SK-N-SH treated with all-trans-retinoic acid at 6 μM for 48 hours (cell line): ENCODE measurements around the gene PMM2.

Experiments
- ATAC-seq: fragments of 200-7000 bp; cut with Tn5 transposase; 3 replicates; pipeline ENCODE4 v1.9.1; 2020; ENCODE audit warnings: mild to moderate bottlenecking, moderate library complexity
- ARNTL ChIP-seq: fragments of 450-650 bp; formaldehyde crosslinking; IDR thresholded peaks from 2 replicates; pipeline ENCODE4 v1.5.0; 2020; ENCODE audit warnings: low read depth, mild to moderate bottlenecking, moderate library complexity, borderline replicate concordance
- BACH2 ChIP-seq: fragments of 250-450 bp; sonication (Bioruptor Pico); IDR thresholded peaks from 2 replicates; pipeline ENCODE4 v1.9.0; 2021; ENCODE audit warnings: mild to moderate bottlenecking, borderline replicate concordance
- CREB5 ChIP-seq: fragments of 250-450 bp; sonication (Bioruptor Pico); IDR thresholded peaks from 2 replicates; pipeline ENCODE4 v1.5.1; 2020; ENCODE audit warnings: low read depth, mild to moderate bottlenecking, moderate library complexity
- CSDC2 ChIP-seq: fragments of 250-450 bp; sonication (Bioruptor Pico); IDR thresholded peaks from 2 replicates; pipeline ENCODE4 v1.5.0; 2020; ENCODE audit warnings: mild to moderate bottlenecking, moderate library complexity
- CSRNP3 ChIP-seq: fragments of 250-450 bp; sonication (Bioruptor Pico); IDR thresholded peaks from 2 replicates; pipeline ENCODE4 v1.5.1; 2021; ENCODE audit warnings: mild to moderate bottlenecking, moderate library complexity
- ESRRG ChIP-seq: fragments of 250-450 bp; sonication (Bioruptor Pico); IDR thresholded peaks from 2 replicates; pipeline ENCODE4 v1.6.1; 2021; ENCODE audit warnings: mild to moderate bottlenecking
- GLIS3 ChIP-seq: fragments of 250-450 bp; sonication (Bioruptor Pico); IDR thresholded peaks from 2 replicates; pipeline ENCODE4 v1.5.0; 2020; ENCODE audit warnings: mild to moderate bottlenecking, moderate library complexity
- PATZ1 ChIP-seq: fragments of 250-450 bp; sonication (Bioruptor Pico); IDR thresholded peaks from 2 replicates; pipeline ENCODE4 v1.8.0; 2020; ENCODE audit warnings: mild to moderate bottlenecking, moderate library complexity, borderline replicate concordance
- POU6F1 ChIP-seq: fragments of 250-450 bp; sonication (Bioruptor Pico); IDR thresholded peaks from 2 replicates; pipeline ENCODE4 v1.8.0; 2021; ENCODE audit warnings: low read depth, mild to moderate bottlenecking, moderate library complexity, borderline replicate concordance
- PPARA ChIP-seq: fragments of 250-450 bp; sonication (Bioruptor Pico); IDR thresholded peaks from 2 replicates; pipeline ENCODE4 v1.5.0; 2020; ENCODE audit warnings: mild to moderate bottlenecking, borderline replicate concordance
- RARB ChIP-seq: fragments of 250-450 bp; sonication (Bioruptor Pico); IDR thresholded peaks from 2 replicates; pipeline ENCODE4 v1.8.0; 2021; ENCODE audit warnings: mild to moderate bottlenecking, moderate library complexity
- SNAI2 ChIP-seq: fragments of 250-450 bp; sonication (Bioruptor Pico); IDR thresholded peaks from 2 replicates; pipeline ENCODE4 v1.5.0; 2020; ENCODE audit warnings: mild to moderate bottlenecking, moderate library complexity
- TCF4 ChIP-seq: fragments of 250-450 bp; sonication (Bioruptor Pico); IDR thresholded peaks from 2 replicates; pipeline ENCODE4 v1.8.0; 2021; ENCODE audit warnings: mild to moderate bottlenecking, moderate library complexity, borderline replicate concordance
- TOX ChIP-seq: fragments of 250-450 bp; sonication (Bioruptor Pico); IDR thresholded peaks from 2 replicates; pipeline ENCODE4 v1.8.0; 2021; ENCODE audit warnings: mild to moderate bottlenecking, moderate library complexity, borderline replicate concordance
- TSHZ2 ChIP-seq: fragments of 250-450 bp; sonication (Bioruptor Pico); IDR thresholded peaks from 2 replicates; pipeline ENCODE4 v1.5.0; 2020; ENCODE audit warnings: mild to moderate bottlenecking, moderate library complexity
- ZC3H10 ChIP-seq: fragments of 250-450 bp; sonication (Bioruptor Pico); IDR thresholded peaks from 2 replicates; pipeline ENCODE4 v1.5.1; 2021; ENCODE audit warnings: mild to moderate bottlenecking, moderate library complexity
- ZFP3 ChIP-seq: fragments of 250-450 bp; sonication (Bioruptor Pico); IDR thresholded peaks from 2 replicates; pipeline ENCODE4 v1.5.0; 2020; ENCODE audit warnings: mild to moderate bottlenecking, moderate library complexity
- ZFP30 ChIP-seq: fragments of 450-650 bp; formaldehyde crosslinking; IDR thresholded peaks from 2 replicates; pipeline ENCODE4 v1.5.0; 2022; ENCODE audit warnings: mild to moderate bottlenecking, moderate library complexity
- ZNF70 ChIP-seq: fragments of 450-650 bp; formaldehyde crosslinking; IDR thresholded peaks from 2 replicates; pipeline ENCODE4 v1.5.0; 2020; ENCODE audit warnings: mild to moderate bottlenecking, moderate library complexity

PMM2 gene

DNA sequence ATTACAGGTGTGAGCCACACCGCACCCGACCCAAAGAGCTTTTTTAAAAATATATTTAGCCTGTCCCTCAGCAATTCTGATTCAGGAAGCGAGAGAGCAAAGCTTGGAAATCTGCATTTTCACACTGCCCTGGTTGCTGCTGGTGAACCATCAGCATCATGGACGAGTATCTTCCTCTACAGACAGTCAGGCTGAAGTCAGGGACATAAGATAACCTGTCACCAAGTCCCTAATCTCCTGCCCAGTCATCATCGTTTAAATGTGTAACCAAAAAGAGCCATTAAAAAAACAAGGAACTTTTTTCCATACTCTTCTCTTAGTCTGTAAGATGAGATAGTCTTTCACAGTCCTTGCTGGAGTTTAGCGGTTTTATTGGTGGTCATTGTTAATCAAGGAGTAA lies 6.7 kb downstream of the PMM2 start:
- no peak for ATAC-seq
- no peak for TF ChIP-seq ZFP30 (CRISPR knock-in tag)
- TF ChIP-seq CREB5 (CRISPR knock-in tag): no peak
- TF ChIP-seq ARNTL (CRISPR knock-in tag): no peak
- no peak for TF ChIP-seq ZC3H10 (CRISPR knock-in tag)
- no peak for TF ChIP-seq BACH2 (CRISPR knock-in tag)
- TF ChIP-seq PATZ1 (CRISPR knock-in tag): no peak
- TF ChIP-seq PPARA: no peak
- TF ChIP-seq GLIS3: no peak
- no peak for TF ChIP-seq TCF4
- TF ChIP-seq RARB (CRISPR knock-in tag): no peak
- no peak for TF ChIP-seq POU6F1 (CRISPR knock-in tag)
- no peak for TF ChIP-seq TOX (CRISPR knock-in tag)
- no peak for TF ChIP-seq CSDC2 (CRISPR knock-in tag)

DNA sequence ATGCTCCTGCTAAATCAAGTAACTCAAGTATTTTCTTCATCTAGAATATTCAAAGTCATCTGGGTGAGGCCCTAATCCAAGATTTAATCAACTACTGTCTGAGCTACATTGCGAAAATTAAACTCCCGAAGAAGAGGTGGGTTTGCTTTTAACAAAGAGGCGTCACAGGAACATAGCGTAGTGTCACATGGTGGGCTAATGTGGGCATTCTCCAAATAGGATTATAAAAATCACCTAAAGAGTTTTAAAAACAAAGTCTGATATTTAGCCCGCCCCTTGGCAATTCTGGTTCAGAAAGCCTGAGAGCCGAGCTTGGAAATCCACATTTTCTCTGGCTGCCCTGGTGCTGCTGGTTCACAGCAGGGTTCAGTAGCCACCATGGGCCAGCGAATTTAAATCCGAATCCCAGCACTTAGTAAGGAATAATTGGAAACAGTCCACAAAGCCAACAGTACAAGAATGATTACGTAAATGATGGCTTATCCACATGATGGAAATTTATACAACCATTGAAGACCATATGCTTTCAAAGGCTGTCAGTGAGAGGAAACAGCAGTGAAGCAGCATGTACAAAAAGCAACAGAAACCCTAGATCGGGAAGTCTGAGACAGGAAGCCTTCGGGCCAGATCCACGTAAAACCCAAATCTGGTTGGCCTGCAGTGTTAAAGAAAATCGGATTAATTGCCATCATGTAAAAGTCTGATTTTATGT lies 8.8 kb downstream of the PMM2 start:
- no peak; the same call in 2 of the 3 replicates for ATAC-seq
- peak; percentile 63; the same call in 1 of the 2 replicates for TF ChIP-seq TCF4
- TF ChIP-seq CSDC2 (CRISPR knock-in tag): no peak
- no peak for TF ChIP-seq TOX (CRISPR knock-in tag)
- no peak for TF ChIP-seq CSRNP3 (CRISPR knock-in tag)
- TF ChIP-seq PPARA: no peak

GRCh38 chr16:8807189-8807588 lies 9.6 kb downstream of the PMM2 start:
- TF ChIP-seq ZC3H10 (CRISPR knock-in tag) (no peak), ZFP30 (CRISPR knock-in tag) (no peak), ARNTL (CRISPR knock-in tag) (no peak), RARB (CRISPR knock-in tag) (no peak), SNAI2 (no peak), POU6F1 (CRISPR knock-in tag) (no peak), BACH2 (CRISPR knock-in tag) (no peak)
- no peak for ATAC-seq

- ATAC-seq: no peak
- TF ChIP-seq ZFP3 (CRISPR knock-in tag) (no peak), POU6F1 (CRISPR knock-in tag) (no peak), TSHZ2 (no peak), ZNF70 (CRISPR knock-in tag) (no peak), BACH2 (CRISPR knock-in tag) (no peak), ZC3H10 (CRISPR knock-in tag) (no peak), ESRRG (CRISPR knock-in tag) (no peak)
- TF ChIP-seq, all 23 proteins: peak for 0
These were observed 10.4 kb downstream of the PMM2 start for GRCh38 chr16:8808009-8808408.
